Stimulated activated CD8-positive, alpha-beta memory T cell treated with anti-CD3 and anti-CD28 coated beads, Interleukin-15, amount 100 ng/mL, for 4 hours (primary cell): Measurements from ENCODE around the gene BORCS8.
A peak's percentile ranks its signal among the peaks of the same experiment; 100 is the strongest.
"Not testable (repeated sequence)": the region's sequence is repeated elsewhere in the genome, so short reads cannot be mapped to it uniquely, and the experiment has no call there.

ENCODE experiments used
- DNase-seq, 2 donors: peaks; one replicate each; pipeline ENCODE4 v3.0.0-alpha.2; 2020; ENCODE audit warnings: low read depth in 2 of 2

BORCS8 gene

GRCh38 chr19:19148504-19148903 lies 43.4 kb downstream of the BORCS8 start:
- DNase-seq: not testable (repeated sequence)

- DNase-seq: no peak
Measured at GRCh38 chr19:19147344-19147743, 44.6 kb downstream of the BORCS8 start.

GRCh38 chr19:19146865-19147264 lies 45.1 kb downstream of the BORCS8 start:
- DNase-seq: no peak

- peak; percentile 45 to 55 for DNase-seq
Measured at GRCh38 chr19:19145684-19146608, 46.0 kb downstream of the BORCS8 start.

GRCh38 chr19:19145281-19145680 lies 46.7 kb downstream of the BORCS8 start:
- DNase-seq: no peak

GRCh38 chr19:19142347-19142746 lies 49.6 kb downstream of the BORCS8 start:
- no peak for DNase-seq

GRCh38 chr19:19140476-19140875 lies 51.5 kb downstream of the BORCS8 start:
- DNase-seq: no peak

- no peak for DNase-seq
Measured at GRCh38 chr19:19139876-19140229, 52.1 kb downstream of the BORCS8 start.

- peak; percentile 89 to 94 for DNase-seq
Measured at GRCh38 chr19:19138109-19138981, 53.6 kb downstream of the BORCS8 start, which contains the start of gene TMEM161A. Gene TMEM161A, minus strand, starts transcription at chr19:19138478. Its CDS starts 50 bp downstream, at chr19:19138428.

GRCh38 chr19:19137556-19138108 lies 54.3 kb downstream of the BORCS8 start:
- no peak for DNase-seq

- DNase-seq: not testable (repeated sequence)
Measured at GRCh38 chr19:19135713-19136112, 56.2 kb downstream of the BORCS8 start.

GRCh38 chr19:19134687-19135158 lies 57.2 kb downstream of the BORCS8 start:
- DNase-seq: no peak

- DNase-seq: no peak
Measured at GRCh38 chr19:19133985-19134384, 58.0 kb downstream of the BORCS8 start.

- DNase-seq: no peak
Measured at GRCh38 chr19:19132912-19133311, 59.0 kb downstream of the BORCS8 start.

GRCh38 chr19:19131989-19132388 lies 60.0 kb downstream of the BORCS8 start:
- DNase-seq: no peak
